LNCAP (cell line): ENCODE measurements around the gene RBMS1.

ENCODE experiments used
- CTCF ChIP-seq: fragments of 450-650 bp; IDR thresholded peaks from 2 replicates; pipeline ENCODE4 v1.5.1; 2017; ENCODE audit warnings: mild to moderate bottlenecking

The RBMS1 gene

GRCh38 chr2:160253440-160254188 is 240.0 kb downstream of the RBMS1 start:
- TF ChIP-seq CTCF, result no peak

GRCh38 chr2:160252900-160253299 is 240.7 kb downstream of the RBMS1 start:
- TF ChIP-seq CTCF, result no peak

DNA sequence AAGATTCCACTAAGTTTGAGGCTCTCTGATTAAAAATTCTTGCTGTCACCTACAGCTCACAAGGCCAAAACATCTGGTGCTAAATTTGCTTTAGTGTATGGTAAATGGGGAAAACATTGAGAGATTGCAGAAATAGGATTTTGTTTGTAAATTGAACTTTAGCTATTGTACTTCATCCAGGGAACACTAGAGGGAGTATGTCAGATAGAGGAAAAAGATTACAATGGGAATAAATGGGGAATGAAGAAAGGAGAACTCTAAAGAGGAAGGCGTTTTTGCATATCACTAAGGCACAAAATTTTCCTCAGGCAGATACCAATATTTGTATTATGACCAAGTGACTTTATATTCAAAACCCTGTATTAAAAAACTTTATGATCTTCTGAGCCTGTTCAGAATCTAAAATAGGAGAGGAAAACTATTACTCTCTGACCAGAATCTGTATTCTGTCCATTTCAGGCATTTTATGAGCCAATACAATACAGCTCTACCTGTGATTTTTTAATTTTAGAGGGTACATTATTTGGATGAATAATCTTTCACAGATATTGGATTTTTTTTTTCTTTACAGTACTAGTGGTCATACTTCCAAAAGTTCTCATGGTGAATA is 241.2 kb downstream of the RBMS1 start:
- peak; percentile 69 for TF ChIP-seq CTCF

DNA sequence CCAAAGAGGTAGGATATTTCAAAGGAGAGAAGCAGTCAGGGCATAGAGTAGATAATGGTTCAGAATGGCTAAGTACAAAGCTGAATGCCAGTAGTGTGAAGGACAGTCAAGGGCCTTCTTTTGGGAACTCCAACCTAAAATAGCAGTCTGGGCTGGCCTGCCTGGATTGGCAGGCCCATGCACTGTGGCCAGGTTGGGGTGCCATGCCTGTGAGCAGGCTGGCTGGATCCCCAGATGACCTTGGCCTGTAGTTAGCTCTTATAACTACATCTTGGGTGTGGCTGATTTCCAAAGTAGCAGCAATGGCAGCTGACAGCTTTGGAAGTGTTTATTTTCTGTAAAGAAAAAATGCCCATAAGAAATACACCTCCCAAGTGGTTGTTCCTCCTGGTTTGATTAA is 242.0 kb downstream of the RBMS1 start:
- no peak for TF ChIP-seq CTCF

DNA sequence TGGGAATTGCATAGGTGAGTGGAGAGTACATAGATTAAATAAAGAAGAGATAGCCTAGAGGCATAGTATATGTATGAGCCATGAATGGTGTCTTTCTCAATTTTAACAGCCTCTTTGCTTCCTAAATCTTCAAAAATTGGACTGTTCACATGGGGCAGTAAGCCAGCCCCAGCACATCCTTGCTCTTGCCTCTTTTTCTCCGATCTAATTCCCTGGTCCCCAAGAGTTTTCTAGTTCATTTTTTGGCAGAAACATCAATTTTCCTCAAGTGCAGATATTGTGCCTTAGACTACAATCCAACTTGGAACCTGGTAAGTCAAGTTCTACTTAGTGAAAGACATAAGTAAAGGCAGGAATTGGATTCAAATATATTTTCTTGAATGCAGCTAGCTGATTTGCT is 243.7 kb downstream of the RBMS1 start:
- TF ChIP-seq CTCF, result no peak

- TF ChIP-seq CTCF, result no peak
These were observed 246.1 kb downstream of the RBMS1 start for GRCh38 chr2:160247296-160248035.

DNA sequence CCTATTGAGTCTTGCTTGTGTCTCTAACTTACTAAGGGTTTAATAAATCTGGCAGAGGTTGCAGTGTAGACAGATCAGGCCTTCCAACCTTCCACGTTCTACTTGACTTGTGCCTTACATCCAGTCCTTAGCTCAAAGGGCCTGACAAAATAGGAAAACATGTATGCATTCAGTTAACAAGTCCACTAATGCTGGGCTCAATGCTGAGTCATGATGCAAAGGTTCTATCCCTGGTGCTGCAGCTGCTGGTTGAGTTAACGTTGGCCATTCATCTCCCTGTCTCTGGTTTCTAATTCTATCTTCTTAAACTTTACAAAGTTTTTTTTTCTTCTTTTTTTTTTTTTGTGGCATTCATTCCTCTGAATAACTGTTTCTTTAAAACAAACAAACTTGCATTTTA is 247.3 kb downstream of the RBMS1 start:
- no peak for TF ChIP-seq CTCF
